SU-DHL-6 (cell line): ENCODE measurements around the gene RARB.

Source experiments
- H2AFZ ChIP-seq: fragments of 200-600 bp; sonication (generic); 2 replicates; pipeline ENCODE4 v1.6.1; 2014; ENCODE audit warnings: low read depth, mild to moderate bottlenecking, moderate library complexity, mixed read lengths, antibody characterized with exemption, low read length; ENCODE audit not compliant: severe bottlenecking
- H3F3A ChIP-seq: fragments of 200-600 bp; shearing (Covaris generic); 2 replicates; pipeline ENCODE4 v1.6.0; 2016; ENCODE audit warnings: antibody characterized with exemption, mild to moderate bottlenecking; ENCODE audit not compliant: insufficient read depth
- H3K27ac ChIP-seq: fragments of 200-600 bp; sonication (generic); 2 replicates; pipeline ENCODE4 v1.5.1; 2016; ENCODE audit warnings: low read depth, mild to moderate bottlenecking, low read length, moderate library complexity, mixed read lengths
- H3K27me3 ChIP-seq: fragments of 200-600 bp; sonication (generic), shearing (Covaris generic); 2 replicates; pipeline ENCODE4 v1.6.0; 2014; ENCODE audit warnings: mild to moderate bottlenecking, low read length
- H3K36me3 ChIP-seq: fragments of 200-600 bp; sonication (generic); 2 replicates; pipeline ENCODE4 v1.6.1; 2014; ENCODE audit warnings: mild to moderate bottlenecking, low read length, mixed read lengths
- H3K4me2 ChIP-seq: fragments of 300-600, 200-600 bp; shearing (Covaris generic), sonication (generic); 2 replicates; pipeline ENCODE4 v1.6.0; 2014; ENCODE audit warnings: low read length, low read depth, mild to moderate bottlenecking; ENCODE audit not compliant: poor library complexity, severe bottlenecking
- H3K4me3 ChIP-seq: fragments of 200-600 bp; sonication (generic); 2 replicates; pipeline ENCODE4 v1.5.1; 2014; ENCODE audit warnings: antibody characterized with exemption, low read length, mild to moderate bottlenecking, mixed read lengths; ENCODE audit not compliant: insufficient read depth, poor library complexity, severe bottlenecking
- H3K79me2 ChIP-seq: fragments of 200-600 bp; sonication (generic); 2 replicates; pipeline ENCODE4 v1.6.1; 2014; ENCODE audit warnings: mild to moderate bottlenecking, low read length, moderate library complexity; ENCODE audit not compliant: insufficient read depth
- H3K9ac ChIP-seq: fragments of 200-600 bp; sonication (generic); 2 replicates; pipeline ENCODE4 v1.7.0; 2014; ENCODE audit warnings: mild to moderate bottlenecking, low read length
- H3K9me2 ChIP-seq: fragments of 200-600 bp; sonication (generic); replicated peaks from 2 replicates; pipeline ENCODE4 v1.6.1; 2014; ENCODE audit warnings: low read length; ENCODE audit not compliant: insufficient read depth
- H3K9me3 ChIP-seq: fragments of 200-600 bp; sonication (generic); 2 replicates; pipeline ENCODE4 v1.6.1; 2014; ENCODE audit warnings: low read length, mixed read lengths; ENCODE audit not compliant: insufficient read depth
- H4K20me1 ChIP-seq: fragments of 200-600 bp; sonication (generic); 2 replicates; pipeline ENCODE4 v1.6.1; 2014; ENCODE audit warnings: low read depth, mild to moderate bottlenecking, antibody characterized with exemption, low read length, moderate library complexity, mixed read lengths
- CTCF ChIP-seq: fragments of 200-600 bp; sonication (generic); IDR thresholded peaks from one replicate; pipeline ENCODE4 v1.5.1; 2017; ENCODE audit warnings: antibody characterized with exemption, mild to moderate bottlenecking, low read length, moderate library complexity; ENCODE audit not compliant: insufficient read depth, poor library complexity, severe bottlenecking
- EZH2phosphoT487 ChIP-seq: fragments of 200-600 bp; sonication (generic), shearing (Covaris generic); conservative IDR thresholded peaks from 2 replicates; pipeline ENCODE4 v1.6.1; 2018; ENCODE audit warnings: mild to moderate bottlenecking, antibody characterized with exemption, low read length, moderate library complexity, mixed read lengths

Gene RARB

GRCh38 chr3:25597535-25598101, 169.6 kb downstream of the RARB start:
- Histone ChIP-seq H3K9ac (no peak overlapping the region), H2AFZ (no peak overlapping the region), H3K79me2 (no peaks in the 10 kb centered on the region), H3K4me3 (no peak overlapping the region), H3K9me3 (no peaks in the 10 kb centered on the region), H3F3A (0 out of 2 replicates have a peak, but pooled peaks cover 2% of the 10 kb centered on the region), H3K27me3 (no peaks in the 10 kb centered on the region), H3K27ac (no peak overlapping the region), H3K9me2 (no peaks in the 10 kb centered on the region), H3K36me3 (no peaks in the 10 kb centered on the region; the same call in 1 of the 2 replicates), H4K20me1 (no peaks in the 10 kb centered on the region), H3K4me2 (no peak overlapping the region)
- TF ChIP-seq EZH2phosphoT487: no peak

DNA sequence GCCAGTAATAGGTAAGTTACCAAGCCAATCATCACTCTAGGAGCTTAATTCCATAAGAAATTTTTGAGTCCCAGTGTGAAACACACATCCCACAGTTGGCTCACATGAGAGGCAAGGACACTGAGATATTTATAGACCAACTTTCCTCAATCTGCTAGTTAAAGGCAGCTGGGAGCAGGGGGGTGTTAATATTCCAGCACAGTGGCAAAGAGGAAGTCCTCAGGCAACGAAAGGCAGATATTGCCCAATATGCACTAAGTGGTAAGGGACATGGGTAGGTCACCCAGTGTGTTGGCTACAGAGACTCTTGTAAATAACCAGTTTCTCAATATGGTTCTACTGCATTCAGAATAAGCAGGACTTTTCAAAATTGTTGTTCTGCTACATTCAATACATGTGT, 175.6 kb downstream of the RARB start:
- no peak overlapping the region for H3K4me2 ChIP-seq

GRCh38 chr3:25604107-25604805, 176.2 kb downstream of the RARB start:
- Histone ChIP-seq H3K36me3 (peaks cover 42% of the 10 kb centered on the region), H3F3A (no peaks in the 10 kb centered on the region), H3K27me3 (no peaks in the 10 kb centered on the region), H3K9me2 (no peaks in the 10 kb centered on the region), H2AFZ (no peak overlapping the region), H3K4me3 (no peak overlapping the region), H4K20me1 (no peaks in the 10 kb centered on the region), H3K9ac (no peak overlapping the region), H3K4me2 (no peak overlapping the region), H3K27ac (no peak overlapping the region), H3K79me2 (no peaks in the 10 kb centered on the region), H3K9me3 (no peaks in the 10 kb centered on the region)
- TF ChIP-seq EZH2phosphoT487 (no peak), CTCF (no peak)

More for the DNA sequence above, 175.6 kb downstream of the RARB start:
- no peaks in the 10 kb centered on the region for H4K20me1 ChIP-seq
- H3K27me3 ChIP-seq: no peaks in the 10 kb centered on the region
- H3K9me2 ChIP-seq: no peaks in the 10 kb centered on the region
- H3K79me2 ChIP-seq: no peaks in the 10 kb centered on the region
- H3K4me3 ChIP-seq: no peak overlapping the region
- H3K36me3 ChIP-seq: peaks cover 36% of the 10 kb centered on the region
- H2AFZ ChIP-seq: no peak overlapping the region
- no peaks in the 10 kb centered on the region for H3K9me3 ChIP-seq
- H3K27ac ChIP-seq: no peak overlapping the region
- H3F3A ChIP-seq: no peaks in the 10 kb centered on the region
- H3K9ac ChIP-seq: no peak overlapping the region
- no peak for TF ChIP-seq EZH2phosphoT487
- no peak for TF ChIP-seq CTCF

DNA sequence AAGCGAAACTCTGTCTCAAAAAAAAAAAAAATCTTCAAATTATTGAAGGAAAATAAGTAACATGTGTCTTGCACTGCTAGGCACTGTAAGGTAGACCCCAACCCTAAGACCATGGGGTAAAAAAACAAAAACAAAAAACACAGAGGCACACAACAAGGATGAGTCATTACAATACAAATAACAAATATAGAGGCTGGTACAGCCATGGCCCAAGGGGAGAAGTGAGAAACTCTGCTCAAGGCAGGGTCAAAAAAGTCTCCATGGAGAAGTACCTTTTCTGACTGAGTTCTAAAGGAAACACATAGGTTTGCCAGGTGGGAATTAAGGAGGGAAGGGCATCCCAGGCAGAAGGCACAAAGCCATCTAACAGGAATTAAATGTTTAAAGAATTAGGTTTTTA, 182.1 kb downstream of the RARB start:
- TF ChIP-seq CTCF (no peak), EZH2phosphoT487 (no peak)
- Histone ChIP-seq H3K79me2 (no peaks in the 10 kb centered on the region), H3F3A (no peaks in the 10 kb centered on the region), H3K36me3 (peaks cover 72% of the 10 kb centered on the region), H3K4me2 (no peak overlapping the region), H3K9me3 (no peaks in the 10 kb centered on the region), H3K4me3 (no peak overlapping the region), H3K9me2 (no peaks in the 10 kb centered on the region), H3K27ac (no peak overlapping the region), H3K9ac (no peak overlapping the region), H3K27me3 (no peaks in the 10 kb centered on the region), H4K20me1 (no peaks in the 10 kb centered on the region; the same call in 1 of the 2 replicates), H2AFZ (no peak overlapping the region)
